ENCODE data around the gene DNASE2B. TPM values are rescaled to one million over a fixed set of nuclear protein-coding genes. Genes with fewer than 3 reads are reported as not detected.
A peak's percentile ranks its signal among the peaks of the same experiment; 100 is the strongest.

The DNASE2B gene
- total RNA-seq, 3 donors from 2014 or later (not counting 1 experiment from before 2014, with no cell fraction given) = not detected

GRCh38 chr1:84376000-84376910 lies 22.0 kb upstream of the DNASE2B start:
- TF ChIP-seq CTCF (IDR thresholded peaks at IDR 0.05) = no peak
- intact Hi-C loops (cut with micrococcal nuclease) = no loop called here
- 94% methylated on average over 7 of the region's 7 CpGs for WGBS (ENCODE audit: insufficient coverage)
- Mint-ChIP-seq H3K36me3 (no peaks in the 10 kb centered on the region), H3K27ac (no peak overlapping the region), H3K27me3 (ENCODE audit: low read depth in 2 of 2) (no peaks in the 10 kb centered on the region), H3K4me3 (no peak overlapping the region), H3K4me1 (peaks cover 23 to 26% of the 10 kb centered on the region in 2 donors), H3K9me3 (no peaks in the 10 kb centered on the region)
- Histone ChIP-seq H3K4me1 (ENCODE audit: control insufficient read depth, insufficient read depth, low read length) (no peaks in the 10 kb centered on the region), H3K9me3 (ENCODE audit: control insufficient read depth, insufficient read depth, low read length) (no peaks in the 10 kb centered on the region), H3K4me3 (ENCODE audit: low read length) (no peak overlapping the region), H3K27me3 (ENCODE audit: control insufficient read depth, insufficient read depth, low read length) (no peaks in the 10 kb centered on the region), H3K27ac (ENCODE audit: low read length) (no peak overlapping the region), H3K36me3 (ENCODE audit: control insufficient read depth, insufficient read depth, low read length) (no peaks in the 10 kb centered on the region)
- DNase-seq (no peak), ATAC-seq (no peak)

- Histone ChIP-seq H3K9me3 (ENCODE audit: control insufficient read depth, insufficient read depth, low read length) (no peaks in the 10 kb centered on the region), H3K27ac (ENCODE audit: low read length) (no peak overlapping the region), H3K27me3 (ENCODE audit: control insufficient read depth, insufficient read depth, low read length) (no peaks in the 10 kb centered on the region), H3K4me3 (ENCODE audit: low read length) (no peak overlapping the region), H3K36me3 (ENCODE audit: control insufficient read depth, insufficient read depth, low read length) (no peaks in the 10 kb centered on the region), H3K4me1 (ENCODE audit: control insufficient read depth, insufficient read depth, low read length) (no peaks in the 10 kb centered on the region)
- no peak for TF ChIP-seq CTCF (IDR thresholded peaks at IDR 0.05)
- Mint-ChIP-seq H3K9me3 (no peaks in the 10 kb centered on the region), H3K4me1 (peaks cover 14 to 17% of the 10 kb centered on the region in 2 donors), H3K4me3 (no peak overlapping the region), H3K27ac (no peak overlapping the region), H3K36me3 (no peaks in the 10 kb centered on the region), H3K27me3 (ENCODE audit: low read depth in 2 of 2) (peaks cover 0 to 3% of the 10 kb centered on the region in 2 donors)
- 62% methylated on average over 3 of the region's 3 CpGs for WGBS (ENCODE audit: insufficient coverage)
- DNase-seq (no peak), ATAC-seq (no peak)
- intact Hi-C loops (cut with micrococcal nuclease) = no loop called here
These were observed 20.7 kb upstream of the DNASE2B start for GRCh38 chr1:84377480-84378095.

GRCh38 chr1:84379138-84379916 lies 19.0 kb upstream of the DNASE2B start:
- H3K27ac ChIP-seq (ENCODE audit: low read length) = no peak overlapping the region
- TF ChIP-seq CTCF (IDR thresholded peaks at IDR 0.05) = no peak

More at GRCh38 chr1:84379138-84379916, 19.0 kb upstream of the DNASE2B start:
- peak; percentile 37 to 58 (median 53) for ATAC-seq
- intact Hi-C loops (cut with micrococcal nuclease) = no loop called here
- H3K4me3 ChIP-seq (ENCODE audit: low read length) = no peak overlapping the region
- DNase-seq = no peak
- H3K4me3 Mint-ChIP-seq = no peak overlapping the region
- H3K9me3 ChIP-seq (ENCODE audit: control insufficient read depth, insufficient read depth, low read length) = no peaks in the 10 kb centered on the region
- peaks cover 0 to 8% of the 10 kb centered on the region in 2 donors for H3K27me3 Mint-ChIP-seq (ENCODE audit: low read depth in 2 of 2)
- H3K4me1 ChIP-seq (ENCODE audit: control insufficient read depth, insufficient read depth, low read length) = no peaks in the 10 kb centered on the region
- no peaks in the 10 kb centered on the region for H3K27me3 ChIP-seq (ENCODE audit: control insufficient read depth, insufficient read depth, low read length)
- H3K9me3 Mint-ChIP-seq = no peaks in the 10 kb centered on the region
- H3K36me3 Mint-ChIP-seq = no peaks in the 10 kb centered on the region
- WGBS (ENCODE audit: insufficient coverage) = 59% methylated on average over 3 of the region's 4 CpGs
- peaks cover 0 to under 1% of the 10 kb centered on the region in 2 donors for H3K4me1 Mint-ChIP-seq
- no peaks in the 10 kb centered on the region for H3K36me3 ChIP-seq (ENCODE audit: control insufficient read depth, insufficient read depth, low read length)
- no peak overlapping the region for H3K27ac Mint-ChIP-seq
